ENCODE results near the gene MMP14.
A peak's percentile ranks its signal among the peaks of the same experiment; 100 is the strongest.
"Not testable (repeated sequence)": the region's sequence is repeated elsewhere in the genome, so short reads cannot be mapped to it uniquely, and the experiment has no call there.

MMP14 gene

GRCh38 chr14:22845821-22846625 is 9.6 kb downstream of the MMP14 start:
- H3K27me3 ChIP-seq (ENCODE audit: control insufficient read depth, insufficient read depth, low read length) = no peaks in the 10 kb centered on the region
- H3K36me3 ChIP-seq (ENCODE audit: control insufficient read depth, insufficient read depth, low read length) = peaks cover 14% of the 10 kb centered on the region
- H3K9ac ChIP-seq (ENCODE audit: low read depth, low read length) = no peak overlapping the region
- H3K4me1 ChIP-seq (ENCODE audit: control insufficient read depth, insufficient read depth, low read length) = peaks cover 11% of the 10 kb centered on the region
- H3K4me3 ChIP-seq (ENCODE audit: low read depth, low read length) = no peak overlapping the region
- H3K9me3 ChIP-seq (ENCODE audit: control insufficient read depth, insufficient read depth, low read length) = no peaks in the 10 kb centered on the region

DNA sequence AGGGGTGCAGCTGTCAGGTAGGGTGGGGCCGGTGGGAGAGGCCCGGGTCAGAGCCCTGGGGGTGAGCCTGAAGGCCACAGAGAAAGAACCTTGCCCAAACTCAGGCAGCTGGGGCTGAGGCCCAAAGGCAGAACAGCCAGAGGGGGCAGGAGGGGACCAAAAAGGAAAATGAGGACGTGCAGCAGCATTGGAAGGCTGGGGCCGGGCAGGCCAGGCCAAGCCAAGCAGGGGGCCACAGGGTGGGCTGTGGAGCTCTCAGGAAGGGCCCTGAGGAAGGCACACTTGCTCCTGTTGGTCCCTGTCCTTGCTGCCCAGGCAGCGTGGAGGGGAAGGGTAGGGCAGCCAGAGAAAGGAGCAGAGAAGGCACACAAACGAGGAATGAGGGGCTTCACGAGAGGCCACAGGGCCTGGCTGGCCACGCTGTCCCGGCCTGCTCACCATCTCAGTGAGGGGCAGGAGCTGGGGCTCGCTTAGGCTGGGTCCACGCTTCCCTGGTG is 10.5 kb downstream of the MMP14 start:
- Histone ChIP-seq H3K27me3 (ENCODE audit: control insufficient read depth, insufficient read depth, low read length) (no peaks in the 10 kb centered on the region), H3K4me1 (ENCODE audit: control insufficient read depth, insufficient read depth, low read length) (peaks cover 11% of the 10 kb centered on the region), H3K36me3 (ENCODE audit: control insufficient read depth, insufficient read depth, low read length) (peaks cover 14% of the 10 kb centered on the region), H3K9me3 (ENCODE audit: control insufficient read depth, insufficient read depth, low read length) (no peaks in the 10 kb centered on the region), H3K4me3 (ENCODE audit: low read depth, low read length) (no peak overlapping the region), H3K9ac (ENCODE audit: low read depth, low read length) (no peak overlapping the region)

- Histone ChIP-seq H3K4me3 (ENCODE audit: low read depth, low read length) (no peak overlapping the region), H3K9me3 (ENCODE audit: control insufficient read depth, insufficient read depth, low read length) (no peaks in the 10 kb centered on the region), H3K36me3 (ENCODE audit: control insufficient read depth, insufficient read depth, low read length) (peaks cover 14% of the 10 kb centered on the region), H3K27me3 (ENCODE audit: control insufficient read depth, insufficient read depth, low read length) (no peaks in the 10 kb centered on the region), H3K4me1 (ENCODE audit: control insufficient read depth, insufficient read depth, low read length) (peaks cover 12% of the 10 kb centered on the region), H3K9ac (ENCODE audit: low read depth, low read length) (peak overlapping the region; percentile 8)
Measured at GRCh38 chr14:22847661-22848341, 11.4 kb downstream of the MMP14 start.

- Histone ChIP-seq H3K4me3 (ENCODE audit: low read depth, low read length) (no peak overlapping the region), H3K4me1 (ENCODE audit: control insufficient read depth, insufficient read depth, low read length) (peaks cover 13% of the 10 kb centered on the region), H3K27me3 (ENCODE audit: control insufficient read depth, insufficient read depth, low read length) (no peaks in the 10 kb centered on the region), H3K9me3 (ENCODE audit: control insufficient read depth, insufficient read depth, low read length) (no peaks in the 10 kb centered on the region), H3K9ac (ENCODE audit: low read depth, low read length) (no peak overlapping the region), H3K36me3 (ENCODE audit: control insufficient read depth, insufficient read depth, low read length) (peaks cover 10% of the 10 kb centered on the region)
Measured at GRCh38 chr14:22848351-22849164, 12.2 kb downstream of the MMP14 start.

- peaks cover 13% of the 10 kb centered on the region for H3K4me1 ChIP-seq (ENCODE audit: control insufficient read depth, insufficient read depth, low read length)
- no peaks in the 10 kb centered on the region for H3K27me3 ChIP-seq (ENCODE audit: control insufficient read depth, insufficient read depth, low read length)
- H3K4me3 ChIP-seq (ENCODE audit: low read depth, low read length) = no peak overlapping the region
Measured at GRCh38 chr14:22849212-22849819, 12.9 kb downstream of the MMP14 start.

GRCh38 chr14:22850944-22851764 is 14.8 kb downstream of the MMP14 start:
- Histone ChIP-seq H3K9ac (ENCODE audit: low read depth, low read length) (no peak overlapping the region), H3K4me3 (ENCODE audit: low read depth, low read length) (no peak overlapping the region), H3K4me1 (ENCODE audit: control insufficient read depth, insufficient read depth, low read length) (peaks cover 13% of the 10 kb centered on the region), H3K36me3 (ENCODE audit: control insufficient read depth, insufficient read depth, low read length) (no peaks in the 10 kb centered on the region), H3K27me3 (ENCODE audit: control insufficient read depth, insufficient read depth, low read length) (no peaks in the 10 kb centered on the region), H3K9me3 (ENCODE audit: control insufficient read depth, insufficient read depth, low read length) (no peaks in the 10 kb centered on the region)

More at GRCh38 chr14:22849212-22849819, 12.9 kb downstream of the MMP14 start:
- no peaks in the 10 kb centered on the region for H3K9me3 ChIP-seq (ENCODE audit: control insufficient read depth, insufficient read depth, low read length)
- no peak overlapping the region for H3K9ac ChIP-seq (ENCODE audit: low read depth, low read length)
- peaks cover 10% of the 10 kb centered on the region for H3K36me3 ChIP-seq (ENCODE audit: control insufficient read depth, insufficient read depth, low read length)

- H3K4me3 ChIP-seq (ENCODE audit: low read depth, low read length); H3K27me3 ChIP-seq (ENCODE audit: control insufficient read depth, insufficient read depth, low read length); H3K9ac ChIP-seq (ENCODE audit: low read depth, low read length); H3K36me3 ChIP-seq (ENCODE audit: control insufficient read depth, insufficient read depth, low read length); H3K9me3 ChIP-seq (ENCODE audit: control insufficient read depth, insufficient read depth, low read length): not testable (repeated sequence)
- peaks cover 13% of the 10 kb centered on the region for H3K4me1 ChIP-seq (ENCODE audit: control insufficient read depth, insufficient read depth, low read length)
Measured at GRCh38 chr14:22852178-22852577, 15.8 kb downstream of the MMP14 start.

GRCh38 chr14:22852599-22852939 is 16.2 kb downstream of the MMP14 start:
- Histone ChIP-seq H3K4me1 (ENCODE audit: control insufficient read depth, insufficient read depth, low read length) (peaks cover 13% of the 10 kb centered on the region), H3K9me3 (ENCODE audit: control insufficient read depth, insufficient read depth, low read length) (no peaks in the 10 kb centered on the region), H3K4me3 (ENCODE audit: low read depth, low read length) (no peak overlapping the region), H3K36me3 (ENCODE audit: control insufficient read depth, insufficient read depth, low read length) (no peaks in the 10 kb centered on the region), H3K27me3 (ENCODE audit: control insufficient read depth, insufficient read depth, low read length) (no peaks in the 10 kb centered on the region), H3K9ac (ENCODE audit: low read depth, low read length) (no peak overlapping the region)

GRCh38 chr14:22852940-22853767 is 16.8 kb downstream of the MMP14 start:
- H3K9me3 ChIP-seq (ENCODE audit: control insufficient read depth, insufficient read depth, low read length) = no peaks in the 10 kb centered on the region
- peak overlapping the region; percentile 73 for H3K4me3 ChIP-seq (ENCODE audit: low read depth, low read length)
- H3K27me3 ChIP-seq (ENCODE audit: control insufficient read depth, insufficient read depth, low read length) = no peaks in the 10 kb centered on the region
- H3K36me3 ChIP-seq (ENCODE audit: control insufficient read depth, insufficient read depth, low read length) = no peaks in the 10 kb centered on the region
- H3K4me1 ChIP-seq (ENCODE audit: control insufficient read depth, insufficient read depth, low read length) = peaks cover 9% of the 10 kb centered on the region
- H3K9ac ChIP-seq (ENCODE audit: low read depth, low read length) = peak overlapping the region; percentile 49

GRCh38 chr14:22854296-22854695 is 17.9 kb downstream of the MMP14 start:
- H3K9ac ChIP-seq (ENCODE audit: low read depth, low read length); H3K9me3 ChIP-seq (ENCODE audit: control insufficient read depth, insufficient read depth, low read length); H3K4me3 ChIP-seq (ENCODE audit: low read depth, low read length); H3K27me3 ChIP-seq (ENCODE audit: control insufficient read depth, insufficient read depth, low read length); H3K36me3 ChIP-seq (ENCODE audit: control insufficient read depth, insufficient read depth, low read length); H3K4me1 ChIP-seq (ENCODE audit: control insufficient read depth, insufficient read depth, low read length): not testable (repeated sequence)

Measured in iPS-15b (cell line).